MM.1S (cell line): Measurements from ENCODE around the gene P2RY12.

Experiments used
- DNase-seq: peaks from one replicate; pipeline ENCODE4 v3.0.0-alpha.2; 2015
- H2AFZ ChIP-seq: fragments of 300-600 bp; sonication (generic); 2 replicates; pipeline ENCODE4 v1.6.0; 2016; ENCODE audit warnings: antibody characterized with exemption, low read length
- H3F3A ChIP-seq: fragments of 300-600 bp; sonication (generic); 2 replicates; pipeline ENCODE4 v1.6.1; 2016; ENCODE audit warnings: mild to moderate bottlenecking, antibody characterized with exemption, low read length, moderate library complexity, mixed read lengths; ENCODE audit not compliant: insufficient read depth
- H3K27ac ChIP-seq: fragments of 300-600 bp; sonication (generic); 2 replicates; pipeline ENCODE4 v1.5.1; 2016; ENCODE audit warnings: mild to moderate bottlenecking, low read length
- H3K27me3 ChIP-seq: fragments of 300-600 bp; sonication (generic); replicated peaks from 2 replicates; pipeline ENCODE4 v1.6.0; 2016; ENCODE audit warnings: low read length; ENCODE audit not compliant: insufficient read depth
- H3K36me3 ChIP-seq: fragments of 300-600 bp; sonication (generic); replicated peaks from 2 replicates; pipeline ENCODE4 v1.6.1; 2016; ENCODE audit warnings: mild to moderate bottlenecking, low read length, mixed read lengths; ENCODE audit not compliant: insufficient read depth
- H3K4me1 ChIP-seq: fragments of 300-600 bp; sonication (generic); 2 replicates; pipeline ENCODE4 v1.6.1; 2016; ENCODE audit warnings: low read length, mixed read lengths
- H3K4me2 ChIP-seq: fragments of 300-600 bp; sonication (generic); 2 replicates; pipeline ENCODE4 v1.6.0; 2016; ENCODE audit warnings: low read depth, low read length
- H3K4me3 ChIP-seq: fragments of 300-600 bp; sonication (generic); 2 replicates; pipeline ENCODE4 v1.5.1; 2016; ENCODE audit warnings: low read length, mixed read lengths
- H3K79me2 ChIP-seq: fragments of 300-600 bp; sonication (generic); 2 replicates; pipeline ENCODE4 v1.6.1; 2016; ENCODE audit warnings: mixed run types, low read length, mixed read lengths
- H3K9ac ChIP-seq: fragments of 300-600 bp; sonication (generic); 2 replicates; pipeline ENCODE4 v1.6.1; 2016; ENCODE audit warnings: low read length, mixed read lengths
- H3K9me2 ChIP-seq: fragments of 300-600 bp; sonication (generic); replicated peaks from 2 replicates; pipeline ENCODE4 v1.6.1; 2016; ENCODE audit warnings: mild to moderate bottlenecking, low read length, mixed read lengths; ENCODE audit not compliant: insufficient read depth
- H3K9me3 ChIP-seq: fragments of 300-600 bp; sonication (generic); replicated peaks from 2 replicates; pipeline ENCODE4 v1.6.1; 2016; ENCODE audit warnings: mild to moderate bottlenecking, low read length, mixed read lengths; ENCODE audit not compliant: insufficient read depth
- H4K20me1 ChIP-seq: fragments of 300-600 bp; sonication (generic); 2 replicates; pipeline ENCODE4 v1.6.1; 2016; ENCODE audit warnings: mild to moderate bottlenecking, low read length, moderate library complexity, mixed read lengths; ENCODE audit not compliant: insufficient read depth
- EZH2 ChIP-seq: fragments of 300-600 bp; sonication (generic); optimal IDR thresholded peaks from 2 replicates; pipeline ENCODE3; 2017; ENCODE audit warnings: low read depth, mild to moderate bottlenecking, antibody characterized with exemption, low read length, mixed read lengths
- EZH2phosphoT487 ChIP-seq: fragments of 300-600 bp; sonication (generic); IDR thresholded peaks from 2 replicates; pipeline ENCODE4 v1.6.1; 2018; ENCODE audit warnings: antibody characterized with exemption, low read length
- TF ChIP-seq, protein P1 (sequence below): fragments of 300-600 bp; sonication (generic); IDR thresholded peaks from 2 replicates; pipeline ENCODE4 v1.5.1; 2016; ENCODE audit warnings: antibody characterized with exemption, low read length, mixed read lengths

Gene P2RY12

GRCh38 chr3:151290673-151291072, 93.9 kb downstream of the P2RY12 start:
- H3K9ac ChIP-seq = no peak overlapping the region
- H3K27me3 ChIP-seq = no peaks in the 10 kb centered on the region
- H2AFZ ChIP-seq = no peak overlapping the region
- no peaks in the 10 kb centered on the region for H3K4me1 ChIP-seq
- H4K20me1 ChIP-seq = no peaks in the 10 kb centered on the region
- H3K27ac ChIP-seq = no peak overlapping the region
- H3F3A ChIP-seq = no peaks in the 10 kb centered on the region
- no peaks in the 10 kb centered on the region for H3K9me2 ChIP-seq
- H3K79me2 ChIP-seq = no peaks in the 10 kb centered on the region
- no peak for DNase-seq
- H3K4me2 ChIP-seq = no peak overlapping the region
- no peak for TF ChIP-seq EZH2
- TF ChIP-seq, protein P1, sequence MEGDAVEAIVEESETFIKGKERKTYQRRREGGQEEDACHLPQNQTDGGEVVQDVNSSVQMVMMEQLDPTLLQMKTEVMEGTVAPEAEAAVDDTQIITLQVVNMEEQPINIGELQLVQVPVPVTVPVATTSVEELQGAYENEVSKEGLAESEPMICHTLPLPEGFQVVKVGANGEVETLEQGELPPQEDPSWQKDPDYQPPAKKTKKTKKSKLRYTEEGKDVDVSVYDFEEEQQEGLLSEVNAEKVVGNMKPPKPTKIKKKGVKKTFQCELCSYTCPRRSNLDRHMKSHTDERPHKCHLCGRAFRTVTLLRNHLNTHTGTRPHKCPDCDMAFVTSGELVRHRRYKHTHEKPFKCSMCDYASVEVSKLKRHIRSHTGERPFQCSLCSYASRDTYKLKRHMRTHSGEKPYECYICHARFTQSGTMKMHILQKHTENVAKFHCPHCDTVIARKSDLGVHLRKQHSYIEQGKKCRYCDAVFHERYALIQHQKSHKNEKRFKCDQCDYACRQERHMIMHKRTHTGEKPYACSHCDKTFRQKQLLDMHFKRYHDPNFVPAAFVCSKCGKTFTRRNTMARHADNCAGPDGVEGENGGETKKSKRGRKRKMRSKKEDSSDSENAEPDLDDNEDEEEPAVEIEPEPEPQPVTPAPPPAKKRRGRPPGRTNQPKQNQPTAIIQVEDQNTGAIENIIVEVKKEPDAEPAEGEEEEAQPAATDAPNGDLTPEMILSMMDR = peak; percentile 26
- TF ChIP-seq EZH2phosphoT487 = no peak
- no peaks in the 10 kb centered on the region for H3K9me3 ChIP-seq
- H3K36me3 ChIP-seq = no peaks in the 10 kb centered on the region
- no peak overlapping the region for H3K4me3 ChIP-seq

DNA sequence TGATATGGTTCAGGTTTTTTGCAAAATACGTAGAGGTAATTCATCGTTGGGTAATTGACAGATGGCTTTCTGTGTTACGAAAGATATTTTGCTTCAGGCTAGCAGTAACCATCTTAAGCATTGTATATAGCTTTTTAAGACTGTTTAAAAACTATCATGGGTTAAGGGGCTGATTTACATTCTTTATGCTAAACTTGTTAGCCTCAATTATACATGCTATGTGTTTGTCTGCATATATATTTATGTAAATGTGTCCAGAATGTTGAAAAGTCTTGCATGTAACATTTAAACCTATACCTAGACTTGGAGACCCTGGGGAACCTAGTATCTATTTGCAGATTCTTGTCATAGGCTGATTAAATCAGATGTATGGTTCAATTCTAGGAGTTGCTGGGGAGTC, 95.1 kb downstream of the P2RY12 start:
- H3K4me2 ChIP-seq = no peak overlapping the region
- no peaks in the 10 kb centered on the region for H3K9me2 ChIP-seq
- no peak overlapping the region for H3K27ac ChIP-seq
- no peak overlapping the region for H3K4me3 ChIP-seq
- no peaks in the 10 kb centered on the region for H3K79me2 ChIP-seq
- no peaks in the 10 kb centered on the region for H3K36me3 ChIP-seq
- H3F3A ChIP-seq = no peaks in the 10 kb centered on the region
- no peaks in the 10 kb centered on the region for H3K27me3 ChIP-seq
- no peak for DNase-seq
- no peaks in the 10 kb centered on the region for H3K9me3 ChIP-seq
- H3K9ac ChIP-seq = no peak overlapping the region
- no peak overlapping the region for H2AFZ ChIP-seq
- no peak for TF ChIP-seq EZH2
- TF ChIP-seq EZH2phosphoT487 = no peak
- no peaks in the 10 kb centered on the region for H4K20me1 ChIP-seq
- no peaks in the 10 kb centered on the region for H3K4me1 ChIP-seq
